Nucleus accumbens (tissue), 56 donors: ENCODE data around the gene ZNF491.
"Not testable (repeated sequence)": the region's sequence is repeated elsewhere in the genome, so short reads cannot be mapped to it uniquely, and the experiment has no call there.

Source experiments
- DNase-seq, 56 donors: peaks; one replicate each; lab custom pipeline; 2025; lab: John Stamatoyannopoulos, UW

The ZNF491 gene

GRCh38 chr19:11797491-11797890, 832 bp upstream of the ZNF491 start:
- DNase-seq = peak in 53 of 56 donors; percentile 10 to 89 (median 68)

- no peak for DNase-seq
Observed at GRCh38 chr19:11806354-11807098, 8.2 kb downstream of the ZNF491 start.

DNA sequence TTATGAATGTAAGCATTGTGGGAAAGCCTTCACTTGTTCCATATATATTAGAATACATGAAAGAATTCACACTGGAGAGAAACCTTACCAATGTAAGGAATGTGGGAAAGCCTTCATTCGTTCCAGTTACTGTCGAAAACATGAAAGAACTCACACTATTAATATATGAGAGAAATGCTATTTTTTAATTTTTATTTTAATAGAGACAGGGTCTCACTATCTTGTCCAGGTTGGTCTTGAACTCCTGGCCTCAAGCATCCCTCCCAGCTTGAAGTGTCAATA, 8.7 kb downstream of the ZNF491 start:
- DNase-seq = no peak

GRCh38 chr19:11813703-11814028, 15.3 kb downstream of the ZNF491 start:
- DNase-seq = peak in 3 of 56 donors; percentile 33 to 47 (median 36)

DNA sequence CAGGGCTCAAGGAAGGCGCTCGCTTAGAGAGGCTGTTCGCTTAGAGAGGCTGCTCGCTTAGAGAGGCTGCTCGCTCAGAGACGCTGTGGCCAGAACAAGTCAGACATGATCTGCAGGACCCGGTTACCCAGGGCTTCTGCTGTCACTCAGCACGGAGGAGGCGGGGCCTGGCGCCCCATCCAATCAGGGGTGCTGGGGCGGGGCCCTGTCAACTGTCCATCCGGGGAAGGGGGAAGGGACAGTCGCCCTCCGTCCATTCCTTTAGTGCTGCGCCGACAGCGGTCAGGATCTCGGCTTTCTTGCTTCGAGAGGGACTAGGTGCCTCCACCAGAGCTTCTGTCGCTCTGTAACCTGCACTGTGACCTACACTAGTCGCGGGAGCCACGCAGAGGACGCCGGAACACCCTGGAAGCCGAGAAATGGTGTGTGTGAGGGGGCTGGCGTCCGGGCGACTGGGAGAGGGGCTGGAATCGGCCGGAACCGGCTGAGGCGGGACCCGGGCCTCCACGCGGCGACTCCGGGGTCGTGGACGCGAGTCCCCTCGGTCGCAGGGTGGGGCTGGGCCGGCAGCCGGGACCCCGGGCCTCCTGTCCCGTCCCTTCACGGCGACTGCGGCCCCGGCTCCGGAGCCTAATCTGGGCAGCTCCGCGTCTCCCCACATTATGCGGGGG, 15.8 kb downstream of the ZNF491 start, which contains the start of gene ZNF440:
Gene ZNF440 (plus strand): TSS at position 245 of the 671 bp plus-strand sequence. CDS start 175 bp downstream, at position 420.
- DNase-seq = peak; percentile 53 to 98 (median 94)

- DNase-seq = peak in 4 of 56 donors; percentile 0 to 38 (median 31)
Observed at GRCh38 chr19:11814700-11815035, 16.3 kb downstream of the ZNF491 start.

- DNase-seq = peak in 10 of 56 donors; percentile 1 to 64 (median 8)
Observed at GRCh38 chr19:11821474-11822109, 23.3 kb downstream of the ZNF491 start.

DNA sequence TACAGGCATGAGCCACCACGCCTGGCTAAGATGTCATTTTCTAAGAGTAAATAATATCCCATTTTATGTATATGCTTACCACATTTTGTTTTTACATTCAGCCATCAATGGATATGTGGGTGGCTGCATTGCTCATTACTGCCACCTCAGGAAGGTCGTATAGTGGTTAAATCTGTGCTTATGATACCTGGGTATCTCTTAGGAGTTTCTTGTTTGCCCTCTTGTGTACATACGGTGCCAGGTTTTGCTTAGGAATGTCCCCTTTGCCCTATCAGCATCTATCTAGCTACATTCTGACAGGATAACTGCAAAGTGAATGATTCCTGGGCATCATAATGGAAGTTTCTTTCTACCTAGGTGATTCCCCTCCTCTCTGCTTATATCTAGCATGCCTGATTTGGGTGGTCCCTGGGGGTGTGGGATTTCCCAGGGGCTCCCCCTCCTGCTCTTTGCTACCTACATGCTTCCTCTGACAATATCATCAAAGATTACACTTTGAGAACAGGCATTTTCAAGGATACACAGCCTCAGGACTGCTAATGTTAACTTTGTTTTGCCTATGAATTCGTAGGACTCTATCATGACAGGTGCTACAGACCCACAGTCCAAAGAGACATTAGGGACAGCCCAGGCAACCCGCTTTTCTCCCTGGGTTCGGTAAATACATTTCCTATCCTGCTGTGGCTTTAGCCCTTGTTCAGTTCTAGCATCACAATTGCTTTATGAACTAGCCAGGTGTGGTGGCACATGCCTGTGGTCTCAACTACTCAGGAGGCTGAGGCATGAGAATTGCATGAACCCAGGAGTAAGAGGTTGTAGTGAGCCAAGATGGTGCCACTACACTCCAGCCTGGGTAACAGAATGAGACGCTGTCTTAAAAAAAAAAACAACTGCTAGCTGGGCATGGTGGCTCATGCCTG, 30.9 kb downstream of the ZNF491 start:
- not testable (repeated sequence) for DNase-seq

GRCh38 chr19:11832253-11832912, 34.1 kb downstream of the ZNF491 start:
- no peak for DNase-seq

DNA sequence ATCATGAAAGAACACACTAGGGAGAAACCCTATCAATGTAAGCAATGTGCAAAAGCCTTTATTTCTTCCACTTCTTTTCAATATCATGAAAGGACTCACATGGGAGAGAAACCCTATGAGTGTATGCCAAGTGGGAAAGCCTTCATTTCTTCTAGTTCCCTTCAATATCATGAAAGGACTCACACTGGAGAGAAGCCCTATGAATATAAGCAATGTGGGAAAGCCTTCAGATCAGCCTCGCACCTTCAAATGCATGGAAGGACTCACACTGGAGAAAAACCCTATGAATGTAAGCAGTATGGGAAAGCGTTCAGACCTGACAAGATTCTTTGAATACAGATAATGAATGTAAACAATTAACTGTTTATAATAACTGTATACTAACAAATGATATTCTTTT, 35.2 kb downstream of the ZNF491 start:
- DNase-seq = no peak

DNA sequence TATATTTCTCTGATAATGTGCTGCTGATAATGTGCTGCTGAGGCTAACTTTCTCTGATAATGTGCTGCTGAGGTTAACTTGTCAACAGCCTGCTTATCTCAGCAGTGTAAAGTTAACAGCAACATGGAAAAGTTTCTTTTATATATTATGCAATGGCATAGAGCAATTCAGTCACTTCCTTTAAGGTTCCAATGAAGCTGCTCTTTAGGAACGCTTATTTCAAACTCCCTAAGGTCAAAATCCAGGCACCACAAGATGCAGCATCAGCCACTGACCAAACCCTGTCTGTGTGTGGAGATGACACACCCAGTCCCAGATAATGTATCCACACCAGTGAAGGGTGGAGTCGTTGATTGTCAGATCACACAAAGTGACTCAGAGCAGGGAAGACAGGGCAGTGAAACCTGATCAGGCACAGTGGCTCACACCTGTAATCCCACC, 37.3 kb downstream of the ZNF491 start:
- not testable (repeated sequence) for DNase-seq

DNA sequence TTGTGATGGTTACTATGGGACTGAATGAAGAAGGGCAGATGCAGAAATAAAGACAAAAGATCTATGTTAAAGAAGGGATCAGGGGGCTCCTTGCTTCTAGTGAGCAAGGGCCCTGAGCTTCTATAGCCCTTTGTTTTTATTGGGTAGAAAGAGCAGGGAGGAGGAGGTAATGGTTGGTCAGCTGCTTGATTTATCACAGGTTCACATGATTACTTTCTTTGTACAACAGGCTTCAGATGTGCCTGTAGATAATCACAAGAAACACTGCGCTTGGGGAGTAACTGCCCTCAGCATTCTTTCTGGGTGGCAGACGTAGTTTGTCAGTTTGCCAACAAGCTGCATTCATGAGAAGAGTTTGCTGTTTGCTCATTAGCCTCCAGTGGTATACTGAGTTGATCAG, 45.4 kb downstream of the ZNF491 start:
- no peak for DNase-seq

DNA sequence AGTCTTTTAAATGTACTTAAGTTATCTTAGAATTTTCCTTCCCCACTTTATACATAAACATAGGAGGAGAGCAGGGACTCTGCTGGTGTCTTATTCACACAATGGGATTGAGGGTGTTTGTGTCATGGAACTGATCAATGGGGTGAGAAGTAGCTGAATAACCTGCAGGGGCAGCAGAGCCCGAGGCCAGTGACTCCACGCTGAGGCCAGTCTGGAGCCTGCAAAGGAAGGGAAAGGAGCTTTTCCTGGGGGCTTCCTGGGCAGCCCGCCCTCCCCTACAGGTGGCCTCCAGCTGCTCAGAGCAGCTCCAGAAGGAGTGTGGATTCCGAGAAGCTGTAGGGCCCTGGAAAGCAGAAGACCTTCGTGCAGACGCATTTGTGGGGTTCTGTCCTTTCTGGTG, 49.3 kb downstream of the ZNF491 start:
- peak in 1 of 56 donors; percentile 4 for DNase-seq

GRCh38 chr19:11848200-11848593, 49.9 kb downstream of the ZNF491 start:
- no peak for DNase-seq

DNA sequence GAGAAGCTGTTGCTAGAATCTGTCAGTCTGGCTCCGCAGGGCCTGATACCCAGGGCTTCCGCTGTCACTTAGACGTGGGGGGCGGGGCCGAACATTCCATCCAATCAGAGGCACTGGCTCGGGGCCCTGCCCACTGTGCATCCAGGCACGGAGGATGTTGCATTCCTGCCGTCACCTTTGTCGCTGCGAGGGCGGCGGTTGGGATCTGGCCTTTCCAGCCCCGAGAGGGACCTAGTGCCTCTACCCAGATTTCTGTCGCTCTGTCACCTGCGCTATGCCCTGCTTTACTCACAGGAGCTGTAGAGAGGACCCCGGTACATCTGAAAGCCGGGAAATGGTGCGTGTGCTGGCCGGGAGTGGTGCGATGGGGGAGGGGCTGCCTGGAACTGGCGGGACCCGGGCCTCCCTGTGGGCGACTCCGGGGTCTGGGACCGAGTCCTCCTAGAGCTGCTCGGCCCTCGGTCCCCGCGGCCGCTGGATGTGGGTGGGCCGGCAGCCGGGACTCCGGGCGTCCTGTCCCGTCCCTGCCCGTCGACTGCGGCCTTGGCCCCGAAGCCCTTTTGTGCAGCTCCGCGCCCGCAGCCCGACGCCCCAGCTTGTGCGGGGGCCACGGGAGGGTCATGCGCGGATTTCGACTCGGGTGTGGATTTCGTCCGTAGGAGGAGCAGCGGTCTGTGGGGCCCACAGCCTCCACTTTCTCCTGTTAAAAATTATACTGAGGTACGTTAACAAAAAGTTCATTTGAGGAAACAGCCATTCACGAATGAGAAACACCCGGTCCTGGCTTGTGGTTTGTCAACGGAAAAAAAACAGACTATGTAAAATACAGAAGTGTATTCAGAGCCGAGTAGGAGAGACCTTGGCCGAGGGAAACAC, 50.5 kb downstream of the ZNF491 start, which contains the start of gene ZNF439:
Gene ZNF439 (plus strand): TSS at position 133 of the 876 bp plus-strand sequence. CDS start 142 bp downstream, at position 275.
- DNase-seq = peak; percentile 60 to 97 (median 89)

GRCh38 chr19:11850289-11850688, 52.0 kb downstream of the ZNF491 start:
- DNase-seq = not testable (repeated sequence)

GRCh38 chr19:11853358-11853757, 55.0 kb downstream of the ZNF491 start:
- DNase-seq = no peak

- DNase-seq = no peak
Observed at GRCh38 chr19:11856596-11857250, 58.4 kb downstream of the ZNF491 start.
